ENCODE data around the gene BNIP5. TPM values are rescaled to one million over a fixed set of nuclear protein-coding genes. Genes with fewer than 3 reads are reported as not detected.

BNIP5 gene
- total RNA-seq, 1 donor from 2014 or later: not detected

DNA sequence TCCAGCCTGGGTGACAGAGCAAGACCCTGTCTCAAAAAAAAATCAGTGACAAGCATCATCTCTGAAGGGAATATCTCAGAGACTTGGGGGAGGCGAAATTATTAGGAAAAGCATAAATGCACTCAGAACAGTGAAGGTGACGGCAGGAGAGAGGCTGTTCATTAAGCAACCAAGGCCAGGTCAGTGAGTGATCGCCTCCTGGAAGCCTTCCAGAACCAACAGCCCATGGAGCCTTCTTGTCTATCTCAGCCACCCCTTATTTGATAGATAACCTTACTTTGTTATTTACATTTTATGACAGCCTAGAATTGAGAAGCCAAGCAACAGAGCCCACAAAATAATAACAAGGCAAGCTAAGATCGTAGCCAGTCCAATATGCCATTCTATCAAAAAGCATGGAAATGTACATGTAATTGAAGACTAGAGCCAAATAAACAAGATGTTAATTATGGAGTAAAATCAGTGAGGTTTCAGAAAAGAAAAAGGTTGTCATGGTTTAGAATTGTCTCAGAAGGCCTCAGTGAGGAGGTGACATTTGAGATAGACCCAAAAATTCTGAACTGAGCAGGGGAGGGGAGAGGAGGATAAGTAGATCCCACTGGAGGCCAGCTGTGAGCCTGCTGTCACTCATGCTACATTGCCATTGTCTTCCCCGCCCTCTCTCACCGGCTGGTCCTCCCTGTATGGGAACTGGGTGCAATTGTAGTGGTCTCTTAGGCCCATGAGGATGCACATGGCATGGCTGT lies 17.8 kb downstream of the BNIP5 start:
- TF ChIP-seq EZH2 (IDR thresholded peaks at IDR 0.05) (no peak), EZH2phosphoT487 (IDR thresholded peaks at IDR 0.05) (no peak), CTCF (IDR thresholded peaks at IDR 0.05) (no peak)
- H3K27ac ChIP-seq: no peak overlapping the region
- H3K9ac ChIP-seq: no peak overlapping the region
- H3K4me3 ChIP-seq: no peak overlapping the region
- H2AFZ ChIP-seq (replicated peaks): no peak overlapping the region
- no peaks in the 10 kb centered on the region for H3K9me3 ChIP-seq (ENCODE audit: low read depth)
- DNase-seq (ENCODE audit: low spot score): peak; percentile 23
- no peaks in the 10 kb centered on the region for H3K9me3 Mint-ChIP-seq
- H3K4me2 ChIP-seq: peak overlapping the region; percentile 38
- H3F3A ChIP-seq (ENCODE audit: low read depth): no peaks in the 10 kb centered on the region
- no peaks in the 10 kb centered on the region for H3K27me3 ChIP-seq
- H3K27ac Mint-ChIP-seq: no peak overlapping the region
- H3K4me1 Mint-ChIP-seq: peaks cover 30% of the 10 kb centered on the region
- H3K4me3 Mint-ChIP-seq: no peak overlapping the region
- H4K20me1 ChIP-seq (ENCODE audit: low read depth): no peaks in the 10 kb centered on the region
- H3K36me3 Mint-ChIP-seq: no peaks in the 10 kb centered on the region
- no peaks in the 10 kb centered on the region for H3K79me2 ChIP-seq (ENCODE audit: low read depth)
- peaks cover 25% of the 10 kb centered on the region for H3K4me1 ChIP-seq
- H3K27me3 Mint-ChIP-seq (ENCODE audit: insufficient read depth, low read depth): peaks cover 16% of the 10 kb centered on the region
- H3K36me3 ChIP-seq: no peaks in the 10 kb centered on the region

- H3K9ac ChIP-seq: no peak overlapping the region
- no peaks in the 10 kb centered on the region for H3K36me3 Mint-ChIP-seq
- H2AFZ ChIP-seq (replicated peaks): no peak overlapping the region
- H4K20me1 ChIP-seq (ENCODE audit: low read depth): no peaks in the 10 kb centered on the region
- H3K36me3 ChIP-seq: no peaks in the 10 kb centered on the region
- H3K27ac ChIP-seq: no peak overlapping the region
- no peak overlapping the region for H3K4me3 ChIP-seq
- no peak for DNase-seq (ENCODE audit: low spot score)
- H3K4me1 ChIP-seq: peaks cover 27% of the 10 kb centered on the region
- no peaks in the 10 kb centered on the region for H3K9me3 Mint-ChIP-seq
- H3K4me3 Mint-ChIP-seq: no peak overlapping the region
- H3K4me1 Mint-ChIP-seq: peaks cover 19% of the 10 kb centered on the region
- no peak overlapping the region for H3K4me2 ChIP-seq
- no peaks in the 10 kb centered on the region for H3K27me3 ChIP-seq
- TF ChIP-seq EZH2 (IDR thresholded peaks at IDR 0.05) (no peak), CTCF (IDR thresholded peaks at IDR 0.05) (no peak), EZH2phosphoT487 (IDR thresholded peaks at IDR 0.05) (no peak)
- no peaks in the 10 kb centered on the region for H3F3A ChIP-seq (ENCODE audit: low read depth)
- no peaks in the 10 kb centered on the region for H3K9me3 ChIP-seq (ENCODE audit: low read depth)
- no peaks in the 10 kb centered on the region for H3K79me2 ChIP-seq (ENCODE audit: low read depth)
- peaks cover 12% of the 10 kb centered on the region for H3K27me3 Mint-ChIP-seq (ENCODE audit: insufficient read depth, low read depth)
- no peak overlapping the region for H3K27ac Mint-ChIP-seq
These were observed 19.1 kb downstream of the BNIP5 start for GRCh38 chr6:36317623-36318022.

- H3K27me3 ChIP-seq: no peaks in the 10 kb centered on the region
- H3K36me3 ChIP-seq: no peaks in the 10 kb centered on the region
- no peak overlapping the region for H3K9ac ChIP-seq
- no peaks in the 10 kb centered on the region for H3K9me3 ChIP-seq (ENCODE audit: low read depth)
- no peaks in the 10 kb centered on the region for H3K79me2 ChIP-seq (ENCODE audit: low read depth)
- Mint-ChIP-seq H3K9me3 (no peaks in the 10 kb centered on the region), H3K27ac (no peak overlapping the region), H3K4me1 (peaks cover 18% of the 10 kb centered on the region), H3K4me3 (no peak overlapping the region), H3K36me3 (no peaks in the 10 kb centered on the region), H3K27me3 (ENCODE audit: insufficient read depth, low read depth) (peaks cover 11% of the 10 kb centered on the region)
- no peaks in the 10 kb centered on the region for H4K20me1 ChIP-seq (ENCODE audit: low read depth)
- no peak overlapping the region for H3K4me2 ChIP-seq
- H2AFZ ChIP-seq (replicated peaks): no peak overlapping the region
- no peak overlapping the region for H3K4me3 ChIP-seq
- TF ChIP-seq EZH2 (IDR thresholded peaks at IDR 0.05): no peak
- TF ChIP-seq EZH2phosphoT487 (IDR thresholded peaks at IDR 0.05): no peak
- TF ChIP-seq CTCF (IDR thresholded peaks at IDR 0.05): no peak
- H3F3A ChIP-seq (ENCODE audit: low read depth): no peaks in the 10 kb centered on the region
- no peak for DNase-seq (ENCODE audit: low spot score)
- H3K27ac ChIP-seq: no peak overlapping the region
- H3K4me1 ChIP-seq: peaks cover 27% of the 10 kb centered on the region
These were observed 20.8 kb downstream of the BNIP5 start for GRCh38 chr6:36315921-36316320.
